ENCODE results near the gene COMMD10. TPM values are rescaled to one million over a fixed set of nuclear protein-coding genes. Genes with fewer than 3 reads are reported as not detected.
"Not testable (repeated sequence)": the region's sequence is repeated elsewhere in the genome, so short reads cannot be mapped to it uniquely, and the experiment has no call there.

Gene COMMD10
- total RNA-seq, 2 experiments from 2014 or later, result 21.7 to 24.4 TPM

- CTCF ChIA-PET; POLR2A ChIA-PET; DNase-seq; H3K27me3 Mint-ChIP-seq (ENCODE audit: low read depth); H3K9me3 Mint-ChIP-seq (ENCODE audit: insufficient read depth); ATAC-seq; H3K4me1 Mint-ChIP-seq (ENCODE audit: low read depth); H3K4me3 Mint-ChIP-seq; H3K27ac Mint-ChIP-seq: not testable (repeated sequence)
- peaks cover 44% of the 10 kb centered on the region for H3K36me3 Mint-ChIP-seq (ENCODE audit: low read depth)
These were observed 20.1 kb downstream of the COMMD10 start for GRCh38 chr5:116104941-116105340.

- Mint-ChIP-seq H3K27ac (no peak overlapping the region), H3K36me3 (ENCODE audit: low read depth) (peaks cover 33% of the 10 kb centered on the region), H3K9me3 (ENCODE audit: insufficient read depth) (peaks cover 32% of the 10 kb centered on the region), H3K27me3 (ENCODE audit: low read depth) (no peaks in the 10 kb centered on the region), H3K4me3 (no peak overlapping the region), H3K4me1 (ENCODE audit: low read depth) (peaks cover 6% of the 10 kb centered on the region)
- POLR2A ChIA-PET, result no interaction called here
- ATAC-seq (no peak), DNase-seq (no peak)
- CTCF ChIA-PET, result no interaction called here
These were observed 30.3 kb downstream of the COMMD10 start for GRCh38 chr5:116115163-116115562.

GRCh38 chr5:116130471-116130870 lies 45.6 kb downstream of the COMMD10 start:
- Mint-ChIP-seq H3K36me3 (ENCODE audit: low read depth) (peaks cover 10% of the 10 kb centered on the region), H3K9me3 (ENCODE audit: insufficient read depth) (no peaks in the 10 kb centered on the region), H3K27ac (no peak overlapping the region), H3K4me1 (ENCODE audit: low read depth) (peaks cover 8% of the 10 kb centered on the region), H3K4me3 (no peak overlapping the region), H3K27me3 (ENCODE audit: low read depth) (no peaks in the 10 kb centered on the region)
- CTCF ChIA-PET, result no interaction called here
- ATAC-seq (no peak), DNase-seq (no peak)
- POLR2A ChIA-PET, result no interaction called here

DNA sequence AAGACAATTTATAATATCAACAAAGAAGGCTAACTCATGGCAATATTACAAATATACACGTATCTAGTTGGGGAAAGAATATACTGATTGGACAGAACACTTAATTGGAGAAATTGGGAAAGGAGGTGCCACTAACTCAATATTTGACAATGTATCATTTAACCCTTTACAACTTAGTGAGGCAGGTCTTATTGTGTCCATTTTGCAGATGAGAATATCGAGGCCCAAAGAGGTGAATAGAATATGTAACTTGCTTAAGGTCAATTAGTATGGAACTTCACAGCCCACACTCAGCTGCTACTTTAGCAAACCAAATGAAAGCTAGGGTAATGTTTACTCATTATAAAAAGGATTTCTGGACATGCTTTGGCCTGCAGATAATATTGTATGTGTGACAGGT lies 46.2 kb downstream of the COMMD10 start:
- POLR2A ChIA-PET, result no interaction called here
- Mint-ChIP-seq H3K36me3 (ENCODE audit: low read depth) (peaks cover 5% of the 10 kb centered on the region), H3K4me3 (no peak overlapping the region), H3K27ac (no peak overlapping the region), H3K27me3 (ENCODE audit: low read depth) (no peaks in the 10 kb centered on the region), H3K4me1 (ENCODE audit: low read depth) (peaks cover 11% of the 10 kb centered on the region), H3K9me3 (ENCODE audit: insufficient read depth) (no peaks in the 10 kb centered on the region)
- CTCF ChIA-PET, result no interaction called here
- DNase-seq, result no peak
- ATAC-seq, result no peak

DNA sequence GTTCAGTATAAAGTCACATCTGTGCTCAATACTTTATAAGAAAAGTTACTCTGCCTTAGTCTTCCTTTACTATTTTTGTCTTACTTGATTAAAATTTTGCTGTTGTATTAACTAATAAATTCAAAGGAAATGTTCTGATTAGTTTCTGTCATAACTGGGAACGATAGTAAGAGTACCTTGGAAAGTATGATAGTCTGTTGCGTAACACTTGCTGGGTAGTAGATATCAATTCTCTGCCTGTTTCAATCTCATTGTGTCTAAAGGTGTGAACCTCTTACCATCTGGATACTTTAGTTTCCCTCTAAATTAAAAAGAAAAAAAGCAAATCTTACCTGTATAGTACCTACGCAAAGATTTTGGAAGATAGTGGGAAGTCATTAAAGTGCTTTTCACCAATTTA lies 48.5 kb downstream of the COMMD10 start:
- Mint-ChIP-seq H3K27me3 (ENCODE audit: low read depth) (no peaks in the 10 kb centered on the region), H3K9me3 (ENCODE audit: insufficient read depth) (no peaks in the 10 kb centered on the region), H3K4me3 (no peak overlapping the region), H3K27ac (no peak overlapping the region), H3K4me1 (ENCODE audit: low read depth) (peaks cover 19% of the 10 kb centered on the region), H3K36me3 (ENCODE audit: low read depth) (no peaks in the 10 kb centered on the region)
- ChIA-PET POLR2A (no interaction called here), CTCF (no interaction called here)
- no peak for DNase-seq
- no peak for ATAC-seq

GRCh38 chr5:116135344-116135743 lies 50.5 kb downstream of the COMMD10 start:
- Mint-ChIP-seq H3K36me3 (ENCODE audit: low read depth) (no peaks in the 10 kb centered on the region), H3K27me3 (ENCODE audit: low read depth) (no peaks in the 10 kb centered on the region), H3K4me1 (ENCODE audit: low read depth) (peaks cover 19% of the 10 kb centered on the region), H3K27ac (no peak overlapping the region), H3K9me3 (ENCODE audit: insufficient read depth) (no peaks in the 10 kb centered on the region), H3K4me3 (no peak overlapping the region)
- DNase-seq, result peak; percentile 57
- POLR2A ChIA-PET, result no interaction called here
- ATAC-seq, result peak; percentile 89
- CTCF ChIA-PET, result interaction anchor here (1.2 to 2.7 kb wide), 3 partner anchors 50 to 813 kb away, joined by 3 to 6 read pairs (median 4); partner anchors contain the start of gene COMMD10

GRCh38 chr5:116137544-116138378 lies 52.9 kb downstream of the COMMD10 start:
- ChIA-PET CTCF (interaction anchor here (0.9 to 2.7 kb wide), 10 partner anchors 8 to 813 kb away, joined by 3 to 10 read pairs (median 4); partner anchors contain the start of gene COMMD10), POLR2A (no interaction called here)
- H3K27me3 Mint-ChIP-seq (ENCODE audit: low read depth), result no peaks in the 10 kb centered on the region
- no peak overlapping the region for H3K4me3 Mint-ChIP-seq
- DNase-seq (no peak), ATAC-seq (no peak)
- no peaks in the 10 kb centered on the region for H3K9me3 Mint-ChIP-seq (ENCODE audit: insufficient read depth)
- peaks cover 19% of the 10 kb centered on the region for H3K4me1 Mint-ChIP-seq (ENCODE audit: low read depth)
- no peak overlapping the region for H3K27ac Mint-ChIP-seq
- H3K36me3 Mint-ChIP-seq (ENCODE audit: low read depth), result no peaks in the 10 kb centered on the region

GRCh38 chr5:116142495-116142894 lies 57.7 kb downstream of the COMMD10 start:
- no peak overlapping the region for H3K27ac Mint-ChIP-seq
- H3K4me3 Mint-ChIP-seq, result no peak overlapping the region
- no peaks in the 10 kb centered on the region for H3K27me3 Mint-ChIP-seq (ENCODE audit: low read depth)
- H3K9me3 Mint-ChIP-seq (ENCODE audit: insufficient read depth), result no peaks in the 10 kb centered on the region
- no peaks in the 10 kb centered on the region for H3K36me3 Mint-ChIP-seq (ENCODE audit: low read depth)
- DNase-seq, result no peak
- H3K4me1 Mint-ChIP-seq (ENCODE audit: low read depth), result peaks cover 3% of the 10 kb centered on the region
- no peak for ATAC-seq
- POLR2A ChIA-PET, result no interaction called here
- CTCF ChIA-PET, result no interaction called here

DNA sequence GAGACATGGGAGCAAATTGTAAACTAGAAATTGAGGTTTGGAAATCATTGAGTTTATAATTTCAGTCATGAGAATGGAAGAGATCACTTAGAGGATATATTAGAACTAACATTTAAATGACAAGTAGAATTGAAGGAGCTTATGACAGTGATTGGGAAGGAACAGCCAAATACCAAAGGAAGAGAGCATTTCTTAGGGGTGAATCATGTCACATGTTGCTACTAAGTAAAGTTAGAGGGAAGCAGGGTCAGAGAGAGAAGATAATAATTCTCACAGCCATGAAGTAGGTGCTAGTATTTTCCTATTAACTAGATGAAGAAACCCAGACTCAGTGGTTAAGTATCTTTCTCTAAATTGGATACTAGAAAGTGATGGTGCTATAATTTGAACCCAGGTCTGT lies 59.3 kb downstream of the COMMD10 start:
- Mint-ChIP-seq H3K27ac (no peak overlapping the region), H3K27me3 (ENCODE audit: low read depth) (no peaks in the 10 kb centered on the region), H3K4me1 (ENCODE audit: low read depth) (no peaks in the 10 kb centered on the region), H3K9me3 (ENCODE audit: insufficient read depth) (no peaks in the 10 kb centered on the region), H3K4me3 (no peak overlapping the region), H3K36me3 (ENCODE audit: low read depth) (peaks cover 7% of the 10 kb centered on the region)
- POLR2A ChIA-PET, result no interaction called here
- ATAC-seq (no peak), DNase-seq (no peak)
- CTCF ChIA-PET, result no interaction called here

GRCh38 chr5:116144991-116145390 lies 60.2 kb downstream of the COMMD10 start:
- DNase-seq (no peak), ATAC-seq (no peak)
- POLR2A ChIA-PET, result no interaction called here
- Mint-ChIP-seq H3K36me3 (ENCODE audit: low read depth) (peaks cover 7% of the 10 kb centered on the region), H3K27ac (no peak overlapping the region), H3K4me1 (ENCODE audit: low read depth) (no peaks in the 10 kb centered on the region), H3K9me3 (ENCODE audit: insufficient read depth) (no peaks in the 10 kb centered on the region), H3K27me3 (ENCODE audit: low read depth) (no peaks in the 10 kb centered on the region), H3K4me3 (no peak overlapping the region)
- CTCF ChIA-PET, result no interaction called here

DNA sequence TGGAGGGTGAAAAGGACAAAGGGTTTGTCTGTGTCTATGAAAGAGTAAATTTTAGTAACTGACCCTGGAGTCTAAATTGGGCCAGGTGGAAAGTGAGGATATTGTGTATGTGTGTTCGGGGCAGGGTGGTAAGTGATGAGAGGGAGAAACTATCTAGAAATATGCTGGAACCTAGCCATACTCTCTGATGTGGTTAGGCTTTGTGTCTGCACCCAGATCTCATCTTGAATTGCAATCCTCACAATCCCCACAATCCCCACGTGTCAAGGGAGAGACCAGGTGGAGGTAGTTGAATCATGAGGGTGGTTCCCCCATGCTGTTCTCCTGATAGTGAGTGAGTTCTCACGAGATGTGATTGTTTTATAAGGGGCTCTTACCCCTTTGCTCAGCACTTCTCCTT lies 60.6 kb downstream of the COMMD10 start:
- Mint-ChIP-seq H3K36me3 (ENCODE audit: low read depth) (peaks cover 7% of the 10 kb centered on the region), H3K9me3 (ENCODE audit: insufficient read depth) (no peaks in the 10 kb centered on the region), H3K4me1 (ENCODE audit: low read depth) (no peaks in the 10 kb centered on the region), H3K4me3 (no peak overlapping the region), H3K27ac (no peak overlapping the region), H3K27me3 (ENCODE audit: low read depth) (no peaks in the 10 kb centered on the region)
- ChIA-PET POLR2A (no interaction called here), CTCF (interaction anchor here (1.5 kb wide), 1 partner anchor 8 kb away, joined by 4 read pairs; no protein-coding TSS in a partner anchor)
- DNase-seq, result no peak
- no peak for ATAC-seq

DNA sequence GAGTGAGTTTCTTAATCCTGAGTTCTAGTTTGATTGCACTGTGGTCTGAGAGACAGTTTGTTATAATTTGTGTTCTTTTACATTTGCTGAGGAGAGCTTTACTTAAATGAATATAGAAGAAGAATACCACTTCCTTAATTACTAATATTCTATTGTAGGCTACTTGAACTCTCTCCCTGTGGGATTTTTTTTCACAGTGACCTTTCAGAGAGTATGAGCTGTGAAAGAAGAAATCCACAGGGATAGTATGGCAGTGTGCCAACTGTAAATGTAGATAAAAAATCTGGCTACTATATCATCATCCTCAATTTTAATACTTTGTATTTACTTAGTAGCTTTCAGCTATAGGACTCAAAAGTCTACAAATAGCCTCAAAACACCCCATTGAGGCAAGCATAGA lies 67.3 kb downstream of the COMMD10 start:
- POLR2A ChIA-PET, result no interaction called here
- CTCF ChIA-PET, result no interaction called here

More for the DNA sequence above, 67.3 kb downstream of the COMMD10 start:
- Mint-ChIP-seq H3K36me3 (ENCODE audit: low read depth) (peaks cover 7% of the 10 kb centered on the region), H3K27me3 (ENCODE audit: low read depth) (no peaks in the 10 kb centered on the region), H3K9me3 (ENCODE audit: insufficient read depth) (no peaks in the 10 kb centered on the region), H3K27ac (no peak overlapping the region), H3K4me3 (no peak overlapping the region), H3K4me1 (ENCODE audit: low read depth) (no peaks in the 10 kb centered on the region)
- ATAC-seq (no peak), DNase-seq (no peak)

All from activated CD8-positive, alpha-beta T cell treated with anti-CD3 and anti-CD28 coated beads, Interleukin-2, amount 10 ng/mL, durations not matched to agents 7 days and 5 days (primary cell).